Astrocyte (in vitro differentiated cells and primary cell): ENCODE measurements around the gene REG3G.

Source experiments
- EZH2 ChIP-seq: IDR thresholded peaks from 2 replicates; pipeline ENCODE4 v1.6.1; 2012; ENCODE audit warnings: mild to moderate bottlenecking, low read length, inconsistent platforms; ENCODE audit not compliant: insufficient read depth
- TF ChIP-seq, protein P1 (sequence below): IDR thresholded peaks from 2 replicates; pipeline ENCODE4 v1.5.1; 2011; ENCODE audit warnings: low read depth, mild to moderate bottlenecking, inconsistent platforms, low read length, moderate library complexity; ENCODE audit not compliant: insufficient read depth

DNA sequence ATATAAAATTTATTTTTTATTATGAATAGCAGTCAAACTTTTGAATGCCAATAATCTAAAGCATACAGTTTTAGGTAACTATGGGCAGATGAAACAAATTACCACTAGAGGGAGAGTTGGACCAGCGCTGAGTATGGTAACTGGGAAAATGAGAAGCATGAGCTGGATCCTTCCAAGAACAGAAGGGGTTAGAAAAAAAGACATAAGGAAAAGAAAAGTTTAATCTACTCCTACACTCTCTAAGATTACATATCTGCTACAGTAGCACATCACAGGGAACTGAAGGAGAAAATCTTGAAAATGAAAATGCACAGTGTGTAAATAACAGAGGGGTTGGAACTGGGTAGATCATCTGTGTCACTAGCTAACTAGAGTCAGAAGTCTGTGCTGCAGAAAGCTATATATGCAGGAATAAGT, 15.5 kb downstream of the REG3G start:
- TF ChIP-seq, protein P1, sequence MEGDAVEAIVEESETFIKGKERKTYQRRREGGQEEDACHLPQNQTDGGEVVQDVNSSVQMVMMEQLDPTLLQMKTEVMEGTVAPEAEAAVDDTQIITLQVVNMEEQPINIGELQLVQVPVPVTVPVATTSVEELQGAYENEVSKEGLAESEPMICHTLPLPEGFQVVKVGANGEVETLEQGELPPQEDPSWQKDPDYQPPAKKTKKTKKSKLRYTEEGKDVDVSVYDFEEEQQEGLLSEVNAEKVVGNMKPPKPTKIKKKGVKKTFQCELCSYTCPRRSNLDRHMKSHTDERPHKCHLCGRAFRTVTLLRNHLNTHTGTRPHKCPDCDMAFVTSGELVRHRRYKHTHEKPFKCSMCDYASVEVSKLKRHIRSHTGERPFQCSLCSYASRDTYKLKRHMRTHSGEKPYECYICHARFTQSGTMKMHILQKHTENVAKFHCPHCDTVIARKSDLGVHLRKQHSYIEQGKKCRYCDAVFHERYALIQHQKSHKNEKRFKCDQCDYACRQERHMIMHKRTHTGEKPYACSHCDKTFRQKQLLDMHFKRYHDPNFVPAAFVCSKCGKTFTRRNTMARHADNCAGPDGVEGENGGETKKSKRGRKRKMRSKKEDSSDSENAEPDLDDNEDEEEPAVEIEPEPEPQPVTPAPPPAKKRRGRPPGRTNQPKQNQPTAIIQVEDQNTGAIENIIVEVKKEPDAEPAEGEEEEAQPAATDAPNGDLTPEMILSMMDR: peak; percentile 28
- no peak for TF ChIP-seq EZH2
